Choroid plexus epithelial cell (primary cell): ENCODE measurements around the gene SMPD3.

Source experiments
- DNase-seq: peaks from one replicate; pipeline ENCODE4 v3.0.0-alpha.2; 2010; ENCODE audit warnings: low read depth
- H3K4me3 ChIP-seq: 2 replicates; pipeline ENCODE4 v1.5.1; 2011; ENCODE audit warnings: low read depth, mild to moderate bottlenecking, control low read depth, low read length, moderate library complexity
- CTCF ChIP-seq: conservative IDR thresholded peaks from 2 replicates; pipeline ENCODE4 v1.5.1; 2011; ENCODE audit warnings: low read depth, mild to moderate bottlenecking, control low read depth, inconsistent platforms, low read length, moderate library complexity

SMPD3 gene

GRCh38 chr16:68371706-68372380 lies 76.5 kb downstream of the SMPD3 start:
- DNase-seq, result no peak
- H3K4me3 ChIP-seq, result no peak overlapping the region

GRCh38 chr16:68371276-68371651 lies 77.0 kb downstream of the SMPD3 start:
- TF ChIP-seq CTCF, result no peak
- DNase-seq, result no peak
- H3K4me3 ChIP-seq, result no peak overlapping the region

More at GRCh38 chr16:68371706-68372380, 76.5 kb downstream of the SMPD3 start:
- no peak for TF ChIP-seq CTCF

- DNase-seq, result no peak
- no peak overlapping the region for H3K4me3 ChIP-seq
- no peak for TF ChIP-seq CTCF
Observed at GRCh38 chr16:68370581-68371275, 77.6 kb downstream of the SMPD3 start.

- DNase-seq, result no peak
- no peak overlapping the region for H3K4me3 ChIP-seq
- no peak for TF ChIP-seq CTCF
Observed at GRCh38 chr16:68369697-68370580, 78.4 kb downstream of the SMPD3 start.

- TF ChIP-seq CTCF, result no peak
- DNase-seq, result no peak
- no peak overlapping the region for H3K4me3 ChIP-seq
Observed at GRCh38 chr16:68369168-68369567, 79.1 kb downstream of the SMPD3 start.

- no peak for TF ChIP-seq CTCF
- no peak for DNase-seq
- H3K4me3 ChIP-seq, result no peak overlapping the region
Observed at GRCh38 chr16:68368301-68368888, 79.9 kb downstream of the SMPD3 start.
